Activated CD4-positive, alpha-beta T cell treated with anti-CD3 and anti-CD28 coated beads for 4 hours (primary cell): Measurements from ENCODE around the gene RHOG.

Source experiments
- DNase-seq, 2 donors: peaks; one replicate each; pipeline ENCODE4 v3.0.0-alpha.2; 2020

RHOG gene

DNA sequence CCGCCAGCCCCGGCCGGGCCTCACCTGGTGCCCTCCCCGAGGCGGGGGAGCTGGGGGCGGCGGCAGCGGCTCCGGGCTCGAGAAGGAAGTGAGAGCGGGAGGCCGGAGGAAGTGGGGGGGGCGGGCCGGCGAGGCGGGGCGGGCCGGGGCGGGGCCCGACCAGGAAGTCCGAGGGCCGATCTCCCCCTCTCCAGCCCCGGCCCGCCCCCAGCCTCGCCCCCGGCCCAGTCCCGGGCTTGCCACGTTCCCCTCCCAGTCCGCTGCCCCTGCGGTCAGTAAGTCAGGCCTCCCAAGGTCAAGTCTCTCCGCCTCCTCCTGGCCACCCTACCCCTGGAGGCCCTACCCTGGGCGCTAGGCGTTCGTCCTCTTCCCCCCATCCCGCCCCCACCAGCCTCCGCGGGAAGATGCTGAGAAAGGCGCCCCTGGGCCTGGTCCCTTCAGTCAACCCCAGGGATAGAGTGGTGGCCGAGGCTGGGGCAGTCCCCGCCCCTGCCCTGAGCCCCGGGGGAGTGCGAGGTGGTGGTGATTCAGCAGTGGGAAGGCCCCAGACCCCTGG is at the start of gene RHOG:
TSS of gene RHOG (minus strand) at position 90 of the 556 bp plus-strand sequence. CDS start 12,821 bp downstream, outside the sequence.
- peak in 1 of 2 donors; percentile 97 for DNase-seq

DNA sequence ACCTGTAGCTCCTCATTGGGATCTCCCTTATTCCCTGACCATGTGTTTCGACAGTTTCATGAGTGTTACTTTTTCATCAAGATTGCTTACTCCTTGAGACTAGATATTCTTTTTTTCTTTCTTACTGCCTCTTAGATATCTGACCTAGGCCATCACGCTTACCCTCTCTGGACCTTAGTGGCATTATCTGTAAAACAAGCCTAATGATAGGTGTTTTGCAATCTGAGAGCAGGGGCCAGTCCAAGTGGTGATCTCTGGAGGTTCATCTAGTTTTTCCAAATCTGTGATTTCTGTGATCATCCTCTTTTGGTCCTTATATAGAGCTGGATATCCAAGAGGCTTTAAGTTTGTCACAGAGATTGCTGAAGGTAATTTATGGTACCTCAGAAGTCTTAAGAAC is 49.3 kb upstream of the RHOG start:
- DNase-seq, result no peak

DNA sequence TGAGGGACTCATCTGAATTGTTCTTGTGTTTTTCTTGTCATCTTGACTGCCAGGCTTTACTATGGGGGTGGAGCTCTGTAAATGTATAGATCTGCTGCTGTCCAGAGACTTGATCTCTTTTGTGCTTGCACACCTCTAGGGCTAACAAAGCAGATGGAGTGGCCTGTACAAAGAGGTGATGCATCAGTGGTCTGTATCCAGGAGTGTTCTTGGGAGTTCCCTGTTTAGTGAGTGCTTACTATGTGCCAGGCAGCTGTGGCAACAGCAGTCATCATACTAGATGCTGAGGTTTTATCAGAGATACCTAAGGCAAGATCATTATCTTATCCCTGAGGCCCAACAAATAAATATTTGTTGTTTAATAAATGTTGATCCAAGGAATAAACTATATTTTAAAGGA is 48.1 kb upstream of the RHOG start:
- no peak for DNase-seq

DNA sequence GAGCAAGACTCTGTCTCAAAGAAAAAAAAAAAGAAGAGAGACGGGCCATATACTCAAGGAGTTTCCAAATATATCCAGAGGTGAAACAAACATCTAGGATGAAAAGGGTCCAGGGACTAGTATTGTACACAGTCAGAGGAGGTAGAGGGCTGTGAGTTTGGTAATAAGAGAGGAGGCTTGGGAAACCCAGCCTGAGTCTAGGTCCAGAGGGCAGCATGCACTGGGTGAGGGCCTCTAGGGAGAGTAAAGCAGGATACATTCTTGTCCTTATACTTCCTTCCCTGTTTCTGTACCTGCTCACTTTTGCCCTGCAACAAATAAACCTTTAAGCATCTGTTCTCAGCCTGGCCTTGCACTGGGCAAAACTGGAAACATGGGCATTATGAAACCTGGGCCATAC is 46.2 kb upstream of the RHOG start:
- no peak for DNase-seq

DNA sequence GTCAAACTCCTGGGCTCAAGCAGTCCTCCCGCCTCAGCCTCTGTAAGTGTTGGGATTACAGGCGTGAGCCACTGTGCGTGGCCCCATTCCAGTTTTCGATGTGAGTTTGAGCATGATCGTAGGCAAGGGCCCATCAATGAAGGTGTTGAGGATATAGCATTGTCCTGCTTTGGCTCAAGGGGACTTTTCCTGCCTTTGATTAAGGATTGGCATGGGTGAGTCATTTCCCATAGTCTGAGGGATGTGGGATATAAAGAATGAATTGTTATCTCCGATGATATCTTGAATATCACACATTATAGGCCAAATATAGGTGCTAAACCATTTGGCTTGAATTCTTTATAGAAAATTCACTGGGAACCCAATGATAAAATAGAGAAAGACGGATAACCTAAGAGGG is 45.1 kb upstream of the RHOG start:
- DNase-seq, result no peak

DNA sequence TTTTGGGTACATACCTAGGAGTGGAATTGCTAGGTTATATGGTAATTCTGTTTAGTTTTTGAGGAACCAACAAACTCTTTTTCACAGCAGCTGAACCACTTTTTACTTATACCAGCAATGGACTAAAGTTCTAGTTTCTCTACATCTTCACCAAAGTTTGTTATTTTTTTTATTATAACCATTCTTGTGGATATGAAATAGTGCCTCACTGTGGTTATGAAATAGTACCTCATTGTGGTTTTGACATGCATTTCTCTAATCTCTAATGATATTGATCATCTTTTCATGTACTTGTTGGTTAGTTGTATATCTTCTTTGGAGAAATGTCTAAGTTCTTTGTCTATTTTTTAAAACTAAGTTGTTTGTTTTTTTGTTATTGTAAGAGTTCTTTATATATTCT is 41.9 kb upstream of the RHOG start:
- no peak for DNase-seq

DNA sequence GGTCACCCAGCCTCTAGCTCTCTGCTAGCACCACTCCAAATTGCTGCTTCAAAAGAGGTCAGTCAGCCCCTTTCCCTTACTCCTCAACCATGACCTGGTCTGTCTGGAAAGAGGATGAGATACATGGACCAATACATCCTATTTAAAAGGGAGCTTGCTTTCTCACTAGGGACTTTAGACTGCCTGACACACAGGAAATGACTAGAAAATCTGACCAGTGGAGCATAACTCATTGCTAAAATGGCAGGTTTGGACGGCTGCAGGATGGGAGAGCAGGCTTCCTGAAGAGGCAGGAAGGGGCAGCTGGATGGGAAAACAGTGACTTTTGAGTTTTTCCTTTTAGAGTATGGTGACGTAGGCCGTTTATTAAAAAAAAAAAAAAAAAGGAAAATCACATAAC is 40.0 kb upstream of the RHOG start:
- no peak for DNase-seq

DNA sequence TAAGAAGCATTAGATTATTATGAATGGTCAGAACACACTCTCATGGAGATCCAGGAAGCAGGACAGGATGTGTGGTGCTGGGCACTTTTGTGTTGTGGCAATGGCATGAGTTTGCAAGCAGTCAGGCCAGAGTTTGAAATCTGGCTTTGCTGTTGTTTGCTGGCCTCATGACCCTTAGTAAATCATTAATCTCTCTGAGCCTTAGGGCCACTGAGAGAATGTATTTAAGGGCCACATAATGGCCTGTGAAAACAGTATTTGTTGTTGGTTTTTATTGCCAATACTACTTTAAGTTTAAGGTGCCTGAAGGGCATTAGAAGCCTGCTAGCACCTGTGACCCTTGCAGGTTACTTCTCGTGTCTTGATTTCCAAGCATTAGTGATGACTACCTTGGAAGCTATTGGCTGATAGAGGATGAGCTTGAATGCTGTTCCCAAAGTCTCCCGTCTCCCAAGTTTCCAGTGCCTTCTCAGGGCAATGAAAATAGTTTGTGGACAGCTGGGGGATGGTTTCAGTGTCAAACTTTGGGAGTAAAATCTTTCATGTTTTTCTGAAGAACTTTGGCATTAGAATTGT is 39.3 kb upstream of the RHOG start:
- DNase-seq, result no peak

DNA sequence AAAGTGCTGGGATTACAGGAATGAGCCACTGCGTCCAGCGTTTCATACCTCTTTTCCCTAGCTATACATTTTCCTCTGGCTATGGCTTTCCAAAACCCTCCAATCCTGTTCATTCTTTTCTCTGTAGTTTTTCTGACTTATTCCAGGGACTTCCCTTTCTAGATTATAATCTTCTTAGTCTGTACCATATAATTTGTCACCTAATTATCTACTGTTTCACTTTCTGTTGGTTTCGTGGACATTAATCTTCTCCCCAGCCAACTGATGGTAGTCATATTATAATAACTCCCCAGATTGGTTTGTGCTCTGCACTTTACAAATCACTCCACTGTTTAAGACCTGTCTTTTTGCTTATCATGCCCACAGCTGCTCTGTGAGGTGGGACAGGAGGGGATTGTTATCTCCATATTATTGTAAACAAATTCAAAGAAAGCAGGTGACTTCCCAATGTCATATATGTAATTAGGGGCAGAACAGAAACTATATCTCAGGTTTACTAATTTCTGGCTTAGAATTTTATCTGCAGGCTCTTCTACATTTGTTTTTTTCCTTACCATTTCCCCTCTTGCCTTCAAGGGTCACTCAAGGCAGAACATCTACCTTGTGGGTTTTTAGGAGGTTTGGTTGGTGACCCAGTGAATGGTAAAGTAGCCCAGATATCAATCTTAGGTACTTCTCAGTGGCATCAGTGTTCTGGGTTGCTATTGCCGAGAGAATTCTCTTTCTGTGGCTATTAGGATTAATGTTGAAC is 38.6 kb upstream of the RHOG start:
- DNase-seq, result no peak

DNA sequence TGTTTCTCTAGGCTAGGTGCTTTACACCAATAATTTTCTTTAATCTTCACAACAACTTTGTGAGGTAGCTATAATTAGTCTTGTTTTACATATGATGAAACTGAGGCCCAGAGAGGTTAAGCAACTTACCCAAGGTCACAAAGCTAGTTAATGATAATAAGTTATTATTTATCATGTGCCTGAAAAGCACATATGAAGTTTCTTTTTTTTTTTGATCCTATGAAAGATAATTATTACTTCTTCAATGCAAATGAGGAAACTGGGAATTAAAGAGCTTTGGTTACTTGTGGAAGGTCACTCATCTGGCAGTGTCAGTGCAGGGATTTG is 37.5 kb upstream of the RHOG start:
- no peak for DNase-seq

DNA sequence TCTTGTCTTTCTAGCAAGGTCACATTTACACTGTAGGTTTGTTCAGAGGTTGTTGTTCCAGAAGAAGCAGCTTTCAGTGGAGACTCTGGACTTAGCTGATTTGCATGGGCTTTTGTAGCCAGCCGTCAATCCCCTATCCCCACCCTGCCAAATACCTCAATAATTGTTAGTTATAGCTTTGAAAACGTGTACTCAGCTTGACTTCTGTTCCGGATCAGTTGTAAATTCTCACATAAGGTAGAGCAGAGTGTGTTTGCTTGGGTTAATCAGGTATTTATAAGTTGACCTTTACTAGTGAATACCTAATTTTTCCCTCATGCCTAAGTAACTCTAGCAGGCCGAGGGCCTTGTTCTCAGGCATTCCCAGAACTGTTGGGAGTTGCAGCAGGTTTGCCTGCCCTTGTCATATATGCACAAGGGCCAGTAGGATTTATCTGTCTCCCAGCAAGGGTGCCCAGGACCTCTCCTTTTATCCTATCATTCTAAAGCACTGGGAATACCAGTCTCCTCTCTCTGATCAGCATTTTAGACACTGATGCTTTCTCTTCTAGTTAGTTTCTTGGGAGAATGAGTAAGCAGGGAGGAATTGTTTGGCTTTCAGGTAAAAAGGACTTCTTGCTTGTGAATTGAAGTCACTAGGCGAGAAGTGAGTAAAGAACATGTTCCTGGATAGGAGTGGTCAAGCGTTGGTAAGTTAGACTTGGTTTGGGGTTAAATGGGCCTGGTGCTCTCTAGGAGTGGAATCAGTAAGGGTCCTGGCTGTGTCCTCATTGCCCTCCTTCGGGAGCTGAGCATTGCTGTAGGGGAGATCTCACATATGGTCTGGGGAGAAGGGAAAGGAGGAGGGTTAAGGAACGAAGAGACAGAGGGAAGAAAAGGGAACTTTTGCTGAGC is 36.9 kb upstream of the RHOG start:
- no peak for DNase-seq

DNA sequence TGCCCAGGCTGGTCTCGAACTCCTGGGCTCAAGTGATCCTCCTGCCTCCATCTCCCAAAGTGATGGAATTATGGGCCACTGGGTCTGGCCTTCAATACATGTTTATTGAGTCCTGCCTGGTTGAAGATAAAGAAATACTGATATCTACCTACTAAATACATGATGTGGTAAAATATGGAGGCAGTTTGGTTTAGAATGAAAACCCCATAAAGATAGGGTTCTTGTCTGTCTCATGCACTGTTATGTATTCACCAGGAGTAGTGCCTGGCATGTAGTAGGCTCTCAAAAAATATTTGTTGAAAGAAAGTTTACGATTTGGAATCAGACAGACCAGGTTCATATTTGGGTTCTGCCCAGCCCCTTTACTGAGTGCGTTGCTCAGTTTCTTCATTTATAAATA is 35.9 kb upstream of the RHOG start:
- no peak for DNase-seq

DNA sequence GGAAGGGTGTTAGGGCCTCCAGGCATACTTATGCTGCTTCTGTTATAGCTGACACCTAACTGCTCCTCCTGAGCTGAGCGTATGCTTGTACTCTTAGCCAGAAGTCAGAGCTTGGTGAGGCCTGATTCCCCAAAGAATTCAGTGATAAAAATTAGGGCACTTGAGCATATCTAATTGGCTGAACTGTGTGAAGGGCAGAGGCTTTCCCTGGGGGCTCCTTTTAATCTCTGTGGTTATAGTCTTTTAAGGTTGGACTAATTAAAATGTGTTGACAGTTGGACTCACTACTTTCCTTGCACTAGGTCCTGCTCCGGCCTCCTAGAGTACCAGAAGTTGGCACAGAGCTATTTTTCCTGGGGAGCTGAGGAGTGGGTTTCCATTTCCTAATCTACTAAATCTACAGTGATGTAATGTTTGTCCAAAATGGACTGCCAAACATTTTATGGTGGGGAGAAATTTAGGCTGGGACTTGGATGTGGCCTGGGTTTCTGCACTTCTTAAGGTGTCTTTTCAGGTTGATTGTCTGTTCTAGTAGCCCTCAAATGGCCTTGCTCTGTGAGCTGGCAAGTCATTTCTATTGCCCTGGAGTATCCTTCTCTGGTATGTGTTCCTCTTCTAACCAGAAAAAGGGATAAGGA is 33.1 kb upstream of the RHOG start:
- no peak for DNase-seq

DNA sequence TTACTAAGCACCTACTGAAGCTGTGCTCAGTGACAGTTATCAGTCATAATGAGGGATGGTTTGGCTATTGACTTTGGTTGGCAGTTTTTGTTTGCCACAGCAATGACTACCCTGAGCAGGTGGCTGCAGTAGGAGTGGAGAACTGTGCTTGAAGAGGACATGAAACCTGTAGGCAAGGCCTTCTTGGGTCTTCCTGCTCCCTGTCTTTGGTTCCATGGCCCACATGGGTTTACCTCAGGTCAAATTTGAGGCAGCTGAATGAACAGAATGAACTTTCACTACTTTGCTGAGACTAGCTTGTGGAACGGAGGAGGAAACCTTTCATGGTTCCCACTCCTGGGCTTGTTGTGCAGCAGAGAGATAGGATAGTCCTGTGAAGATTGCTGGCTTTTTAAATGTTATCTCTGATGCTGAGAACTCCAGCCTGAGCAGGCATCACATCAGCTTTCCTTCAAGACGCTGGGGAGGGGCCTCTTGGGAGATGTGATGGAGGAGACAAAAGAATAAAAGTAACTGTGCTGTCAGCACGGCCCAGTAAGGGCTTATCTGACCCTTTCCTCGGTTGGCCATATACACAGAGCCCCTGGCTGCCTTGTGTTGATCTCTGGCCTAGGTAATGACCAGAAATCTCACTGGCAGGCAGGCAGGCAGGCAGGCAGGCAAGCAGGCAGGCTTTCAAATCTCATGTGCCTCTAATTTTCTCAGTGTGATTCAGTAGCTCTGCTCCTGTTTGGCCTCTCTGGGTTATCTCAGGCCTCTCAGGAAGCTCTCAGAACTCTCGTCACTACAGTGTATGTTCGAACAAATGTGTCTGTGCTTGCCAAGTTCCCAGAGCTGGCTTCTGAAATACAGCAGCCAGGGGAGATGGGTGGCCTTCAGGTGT is 26.7 kb upstream of the RHOG start:
- DNase-seq, result no peak

DNA sequence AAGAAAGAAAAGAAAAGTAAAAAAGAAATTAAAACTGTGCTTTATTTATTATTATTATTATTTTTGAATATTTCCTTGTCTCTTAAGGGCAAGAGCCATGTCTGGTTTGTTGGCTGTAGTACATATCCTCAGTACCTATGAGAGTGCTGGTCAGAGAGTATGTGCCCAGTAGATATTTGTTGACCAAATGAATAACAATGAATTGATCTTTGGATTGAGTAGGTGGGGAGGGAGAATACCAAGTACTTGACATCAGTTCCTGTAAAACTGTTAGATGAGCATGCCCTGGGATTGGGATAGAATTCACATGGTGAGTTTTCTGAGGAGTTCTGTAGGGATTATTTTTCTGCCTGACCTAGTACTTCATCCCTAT is 26.1 kb upstream of the RHOG start:
- DNase-seq, result no peak

DNA sequence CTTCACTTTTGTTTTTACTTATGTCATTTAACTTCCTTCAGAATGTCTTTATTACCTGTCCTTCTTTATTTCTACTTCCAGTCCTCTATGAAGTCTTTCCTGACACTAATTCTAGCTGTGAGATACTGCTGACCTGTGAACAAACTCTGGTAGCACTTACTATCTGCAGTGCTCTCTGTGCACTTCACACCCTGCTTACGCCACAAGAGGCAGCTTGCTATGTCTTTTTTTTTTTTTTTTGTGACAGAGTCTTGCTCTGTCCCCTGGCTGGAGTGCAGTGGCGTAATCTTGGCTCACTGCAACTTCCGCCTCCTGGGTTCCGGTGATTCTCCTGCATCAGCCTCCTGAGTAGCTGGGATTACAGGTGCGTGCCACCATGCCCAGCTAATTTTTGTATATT is 25.4 kb upstream of the RHOG start:
- DNase-seq, result no peak

DNA sequence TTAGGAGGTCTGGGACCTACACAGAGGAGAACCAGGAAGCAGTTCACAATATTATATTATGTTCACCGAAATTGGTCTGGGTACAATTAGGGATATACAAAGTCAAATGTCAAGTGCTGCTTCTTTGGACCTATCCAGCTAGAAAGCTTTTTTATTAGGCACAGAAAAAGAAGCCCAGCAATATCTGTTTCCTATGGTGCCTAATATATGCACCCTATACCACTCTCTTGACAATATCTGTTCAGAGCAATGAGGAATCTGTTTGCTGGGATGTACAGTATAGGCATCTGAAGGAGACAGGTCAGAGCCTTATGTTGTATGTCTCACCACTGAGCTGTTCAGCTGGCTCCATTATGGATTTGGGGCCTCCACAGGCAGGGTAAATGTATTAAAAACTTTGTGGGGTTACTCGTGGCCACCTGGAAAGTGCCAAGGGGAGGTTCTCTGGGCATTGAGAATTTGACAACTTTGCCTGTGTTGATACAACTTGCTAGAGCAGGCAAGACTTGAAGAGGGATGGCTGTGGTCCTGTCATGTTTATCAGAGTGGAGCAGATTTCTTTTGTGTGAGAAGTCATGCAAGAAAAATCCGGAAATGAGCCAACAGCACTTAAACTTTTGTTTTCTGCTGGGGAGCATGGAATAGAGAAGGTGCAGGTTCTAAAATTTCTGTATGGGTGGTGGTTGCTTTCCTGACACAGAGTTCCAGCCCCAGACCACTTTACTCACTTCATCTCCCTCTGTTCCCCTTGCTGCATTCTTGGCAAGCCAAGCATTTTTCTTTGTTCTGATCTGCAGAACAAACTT is 24.8 kb upstream of the RHOG start:
- DNase-seq, result no peak

DNA sequence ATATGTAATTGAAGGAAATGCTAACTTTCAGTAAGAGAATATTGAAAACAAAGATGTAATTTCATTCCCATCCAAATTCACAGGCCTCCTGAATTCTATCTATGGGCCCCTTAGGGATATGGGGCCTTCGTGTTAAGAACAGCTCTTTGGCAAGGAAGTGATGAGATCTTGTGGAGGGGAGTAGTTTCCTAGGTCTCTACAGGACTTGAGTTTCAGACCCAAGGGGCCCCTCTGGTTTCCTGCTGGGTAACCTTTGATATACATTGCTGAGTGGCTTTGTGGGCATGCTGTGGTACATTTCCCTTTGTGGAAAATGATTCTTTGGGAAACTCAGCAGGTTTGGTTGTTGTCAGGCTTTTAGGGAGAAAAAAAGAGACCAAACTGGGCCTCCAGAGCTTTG is 20.9 kb upstream of the RHOG start:
- DNase-seq, result no peak

DNA sequence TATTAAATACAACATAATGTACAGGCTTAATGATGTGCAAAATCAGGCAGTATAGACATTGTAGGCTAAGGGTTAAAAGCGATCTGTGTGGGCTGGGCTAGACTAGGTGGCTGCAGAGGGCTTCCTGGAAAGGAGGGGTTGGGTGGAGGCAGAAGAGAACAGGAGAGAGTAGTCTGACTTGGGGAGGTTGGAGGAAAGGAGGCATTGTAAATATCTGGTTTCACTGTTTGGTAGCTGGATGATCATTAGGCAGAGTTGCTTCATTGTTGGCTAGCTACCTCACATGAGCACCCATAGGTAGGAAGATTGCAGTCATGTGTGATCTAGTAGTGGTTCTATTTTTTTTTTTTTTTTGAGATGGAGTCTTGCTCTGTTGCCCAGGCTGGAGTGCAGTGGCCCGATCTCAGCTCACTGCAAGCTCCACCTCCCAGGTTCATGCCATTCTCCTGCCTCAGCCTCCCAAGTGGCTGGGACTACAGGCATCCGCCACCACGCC is 20.2 kb upstream of the RHOG start:
- peak; percentile 34 to 51 for DNase-seq

DNA sequence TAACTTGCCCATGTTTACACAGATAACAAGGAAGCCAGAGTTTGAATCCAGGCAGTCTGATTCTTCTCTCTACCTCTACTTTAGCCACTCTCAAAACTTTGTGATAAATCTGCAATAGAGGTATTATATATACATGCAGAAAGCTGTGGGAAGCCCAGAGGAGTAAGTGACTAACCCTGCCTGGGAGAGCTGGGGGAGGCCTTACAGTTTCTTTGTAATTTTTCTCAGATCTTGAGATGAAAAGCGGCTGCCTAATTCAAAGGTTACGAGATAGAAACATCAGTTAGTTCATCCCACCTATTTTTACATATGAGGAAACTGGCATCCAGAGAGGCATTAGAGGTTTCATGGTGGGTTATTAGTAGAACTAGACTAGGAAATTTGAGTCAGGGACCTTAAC is 19.6 kb upstream of the RHOG start:
- peak; percentile 57 to 61 for DNase-seq

DNA sequence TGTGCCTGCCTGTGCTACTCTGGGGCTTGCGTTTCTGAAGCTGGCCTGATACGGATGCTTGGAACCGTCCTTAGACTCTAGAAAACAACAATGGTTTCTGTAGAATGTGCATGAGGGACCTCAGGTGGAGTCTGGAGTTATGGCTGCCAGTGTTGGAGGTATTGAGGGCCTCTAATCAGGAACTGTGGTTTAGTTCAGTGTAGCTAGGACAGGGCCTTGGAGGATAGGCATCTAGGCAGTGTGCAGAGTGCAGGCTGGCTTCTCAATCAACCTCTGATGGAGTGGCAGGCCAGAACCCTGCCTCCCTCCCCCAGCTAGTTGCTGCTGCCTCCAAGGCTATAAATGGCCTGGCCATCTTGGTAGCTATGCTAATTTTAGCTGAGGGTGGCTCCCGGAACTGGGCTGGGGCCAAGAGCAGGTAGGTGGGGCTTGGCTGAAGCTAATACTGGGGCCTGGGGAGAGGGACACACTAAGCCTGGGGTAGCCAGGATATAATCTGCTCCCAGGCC is 18.7 kb upstream of the RHOG start:
- no peak for DNase-seq
